ENCODE results near the gene PLXDC1. TPM values are rescaled to one million over a fixed set of nuclear protein-coding genes. Genes with fewer than 3 reads are reported as not detected.

The PLXDC1 gene
- total RNA-seq, 1 experiment from 2014 or later, result not detected

DNA sequence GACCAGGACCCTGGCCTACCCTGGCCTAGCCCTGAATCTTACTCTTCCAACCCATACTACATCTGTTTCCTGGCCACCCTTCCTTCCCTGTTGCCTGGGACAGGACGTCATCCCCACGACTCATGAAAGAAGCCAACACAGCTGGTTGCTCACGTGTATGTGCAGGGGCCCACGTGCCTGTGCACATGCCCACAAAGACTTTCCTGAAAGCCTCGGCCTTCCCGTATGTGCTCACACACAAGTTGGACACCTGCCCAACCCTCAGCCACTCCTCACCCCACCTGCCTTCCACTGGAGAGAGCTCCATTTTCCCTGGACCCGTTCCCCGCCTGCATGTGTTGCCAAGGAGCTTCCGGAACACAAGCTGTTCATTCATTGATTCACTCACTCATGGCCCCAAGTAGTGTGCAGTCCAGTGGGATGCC lies 7.0 kb downstream of the PLXDC1 start:
- Histone ChIP-seq H3K27ac (ENCODE audit: low read length) (no peak overlapping the region), H3K9me3 (ENCODE audit: control insufficient read depth, insufficient read depth, low read depth, low read length) (no peaks in the 10 kb centered on the region), H3K36me3 (ENCODE audit: control insufficient read depth, insufficient read depth, low read length) (no peaks in the 10 kb centered on the region), H3K4me1 (ENCODE audit: control insufficient read depth, insufficient read depth, low read length) (no peaks in the 10 kb centered on the region), H3K27me3 (ENCODE audit: control insufficient read depth, insufficient read depth, low read length) (no peaks in the 10 kb centered on the region), H3K4me3 (ENCODE audit: low read depth in 2 of 2, low read length in 2 of 2) (no peak overlapping the region)
- no peak for ATAC-seq
- intact Hi-C loops (cut with micrococcal nuclease; ENCODE audit: unreplicated experiment) (no loop called here), in situ Hi-C loops (cut with HindIII; ENCODE audit: low pct_unique_long_range_greater_than_20kb, low sequenced_read_pairs) (no loop called here)
- TF ChIP-seq, protein P1, sequence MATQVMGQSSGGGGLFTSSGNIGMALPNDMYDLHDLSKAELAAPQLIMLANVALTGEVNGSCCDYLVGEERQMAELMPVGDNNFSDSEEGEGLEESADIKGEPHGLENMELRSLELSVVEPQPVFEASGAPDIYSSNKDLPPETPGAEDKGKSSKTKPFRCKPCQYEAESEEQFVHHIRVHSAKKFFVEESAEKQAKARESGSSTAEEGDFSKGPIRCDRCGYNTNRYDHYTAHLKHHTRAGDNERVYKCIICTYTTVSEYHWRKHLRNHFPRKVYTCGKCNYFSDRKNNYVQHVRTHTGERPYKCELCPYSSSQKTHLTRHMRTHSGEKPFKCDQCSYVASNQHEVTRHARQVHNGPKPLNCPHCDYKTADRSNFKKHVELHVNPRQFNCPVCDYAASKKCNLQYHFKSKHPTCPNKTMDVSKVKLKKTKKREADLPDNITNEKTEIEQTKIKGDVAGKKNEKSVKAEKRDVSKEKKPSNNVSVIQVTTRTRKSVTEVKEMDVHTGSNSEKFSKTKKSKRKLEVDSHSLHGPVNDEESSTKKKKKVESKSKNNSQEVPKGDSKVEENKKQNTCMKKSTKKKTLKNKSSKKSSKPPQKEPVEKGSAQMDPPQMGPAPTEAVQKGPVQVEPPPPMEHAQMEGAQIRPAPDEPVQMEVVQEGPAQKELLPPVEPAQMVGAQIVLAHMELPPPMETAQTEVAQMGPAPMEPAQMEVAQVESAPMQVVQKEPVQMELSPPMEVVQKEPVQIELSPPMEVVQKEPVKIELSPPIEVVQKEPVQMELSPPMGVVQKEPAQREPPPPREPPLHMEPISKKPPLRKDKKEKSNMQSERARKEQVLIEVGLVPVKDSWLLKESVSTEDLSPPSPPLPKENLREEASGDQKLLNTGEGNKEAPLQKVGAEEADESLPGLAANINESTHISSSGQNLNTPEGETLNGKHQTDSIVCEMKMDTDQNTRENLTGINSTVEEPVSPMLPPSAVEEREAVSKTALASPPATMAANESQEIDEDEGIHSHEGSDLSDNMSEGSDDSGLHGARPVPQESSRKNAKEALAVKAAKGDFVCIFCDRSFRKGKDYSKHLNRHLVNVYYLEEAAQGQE (IDR thresholded peaks at IDR 0.05; ENCODE audit: insufficient read depth in 1 of 2, low read depth in 2 of 2, low read length in 1 of 2), result no peak
- TF ChIP-seq SIN3A (IDR thresholded peaks at IDR 0.05; ENCODE audit: borderline replicate concordance, insufficient read depth, low read depth, low read length) (no peak), POLR2AphosphoS5 (IDR thresholded peaks at IDR 0.05; ENCODE audit: low read depth, low read length) (no peak), TCF7L2 (IDR thresholded peaks at IDR 0.05; ENCODE audit: low read depth, low read length) (no peak)
- TF ChIP-seq, protein P2, sequence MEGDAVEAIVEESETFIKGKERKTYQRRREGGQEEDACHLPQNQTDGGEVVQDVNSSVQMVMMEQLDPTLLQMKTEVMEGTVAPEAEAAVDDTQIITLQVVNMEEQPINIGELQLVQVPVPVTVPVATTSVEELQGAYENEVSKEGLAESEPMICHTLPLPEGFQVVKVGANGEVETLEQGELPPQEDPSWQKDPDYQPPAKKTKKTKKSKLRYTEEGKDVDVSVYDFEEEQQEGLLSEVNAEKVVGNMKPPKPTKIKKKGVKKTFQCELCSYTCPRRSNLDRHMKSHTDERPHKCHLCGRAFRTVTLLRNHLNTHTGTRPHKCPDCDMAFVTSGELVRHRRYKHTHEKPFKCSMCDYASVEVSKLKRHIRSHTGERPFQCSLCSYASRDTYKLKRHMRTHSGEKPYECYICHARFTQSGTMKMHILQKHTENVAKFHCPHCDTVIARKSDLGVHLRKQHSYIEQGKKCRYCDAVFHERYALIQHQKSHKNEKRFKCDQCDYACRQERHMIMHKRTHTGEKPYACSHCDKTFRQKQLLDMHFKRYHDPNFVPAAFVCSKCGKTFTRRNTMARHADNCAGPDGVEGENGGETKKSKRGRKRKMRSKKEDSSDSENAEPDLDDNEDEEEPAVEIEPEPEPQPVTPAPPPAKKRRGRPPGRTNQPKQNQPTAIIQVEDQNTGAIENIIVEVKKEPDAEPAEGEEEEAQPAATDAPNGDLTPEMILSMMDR (IDR thresholded peaks at IDR 0.05), result no peak
- no TSS peak for BruUV-seq (replicated peaks)
- ChIA-PET CTCF (no interaction called here), POLR2A (no interaction called here)
- no peak for DNase-seq (ENCODE audit: low read depth, low spot score)

DNA sequence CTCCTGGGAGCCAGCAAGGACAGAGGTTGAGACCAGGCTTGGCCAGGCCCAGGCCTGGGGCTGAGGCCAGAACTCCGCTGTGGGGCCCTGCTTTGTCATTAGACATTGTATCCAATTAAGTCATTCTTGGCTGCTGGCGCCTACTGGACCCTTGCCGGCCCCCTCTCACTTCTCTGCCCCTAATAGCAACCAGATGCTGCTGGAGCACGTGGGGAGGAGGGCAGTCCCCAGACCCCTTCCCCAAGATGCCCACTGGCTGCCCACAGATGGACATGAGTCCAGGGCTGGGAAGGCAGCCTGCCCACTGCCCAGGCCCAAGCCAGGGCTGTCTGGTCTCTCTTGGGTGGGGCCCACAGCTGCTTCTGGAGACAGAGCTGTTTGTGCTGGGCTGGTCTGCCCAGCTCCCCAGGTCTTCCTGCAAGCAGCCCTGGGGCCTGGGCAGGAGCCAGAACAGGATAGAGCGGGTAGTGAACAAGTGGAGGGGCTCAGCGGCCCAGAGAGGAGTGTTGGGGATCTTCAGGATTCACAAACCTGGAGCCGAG lies 7.8 kb downstream of the PLXDC1 start:
- ChIA-PET POLR2A (no interaction called here), CTCF (no interaction called here)
- no TSS peak for BruUV-seq (replicated peaks)
- no peaks in the 10 kb centered on the region for H3K9me3 ChIP-seq (ENCODE audit: control insufficient read depth, insufficient read depth, low read depth, low read length)
- DNase-seq (ENCODE audit: low read depth, low spot score), result no peak
- TF ChIP-seq TCF7L2 (IDR thresholded peaks at IDR 0.05; ENCODE audit: low read depth, low read length), result no peak
- TF ChIP-seq, protein P1 (IDR thresholded peaks at IDR 0.05; ENCODE audit: insufficient read depth in 1 of 2, low read depth in 2 of 2, low read length in 1 of 2), result no peak
- TF ChIP-seq POLR2AphosphoS5 (IDR thresholded peaks at IDR 0.05; ENCODE audit: low read depth, low read length), result no peak
- no peak for TF ChIP-seq SIN3A (IDR thresholded peaks at IDR 0.05; ENCODE audit: borderline replicate concordance, insufficient read depth, low read depth, low read length)
- H3K36me3 ChIP-seq (ENCODE audit: control insufficient read depth, insufficient read depth, low read length), result no peaks in the 10 kb centered on the region
- H3K4me3 ChIP-seq (ENCODE audit: low read depth in 2 of 2, low read length in 2 of 2), result no peak overlapping the region
- in situ Hi-C loops (cut with HindIII; ENCODE audit: low pct_unique_long_range_greater_than_20kb, low sequenced_read_pairs), result no loop called here
- intact Hi-C loops (cut with micrococcal nuclease; ENCODE audit: unreplicated experiment), result no loop called here
- no peak for ATAC-seq
- no peaks in the 10 kb centered on the region for H3K27me3 ChIP-seq (ENCODE audit: control insufficient read depth, insufficient read depth, low read length)
- no peak overlapping the region for H3K27ac ChIP-seq (ENCODE audit: low read length)
- H3K4me1 ChIP-seq (ENCODE audit: control insufficient read depth, insufficient read depth, low read length), result no peaks in the 10 kb centered on the region

All from Panc1 (cell line).